GM21367 (cell line): ENCODE results near the gene ZNF556.
"Not testable (repeated sequence)": the region's sequence is repeated elsewhere in the genome, so short reads cannot be mapped to it uniquely, and the experiment has no call there.

Experiments
- ATAC-seq: cut with Tn5 transposase; IDR thresholded peaks from one replicate; pipeline ENCODE4 v1.9.1; 2021; ENCODE audit not compliant: unreplicated experiment

Gene ZNF556

GRCh38 chr19:2853015-2853606 lies 14.0 kb upstream of the ZNF556 start:
- ATAC-seq, result no peak

GRCh38 chr19:2854849-2855248 lies 12.3 kb upstream of the ZNF556 start:
- ATAC-seq, result no peak

GRCh38 chr19:2856457-2857050 lies 10.6 kb upstream of the ZNF556 start:
- no peak for ATAC-seq

GRCh38 chr19:2858864-2859263 lies 8.3 kb upstream of the ZNF556 start:
- ATAC-seq, result no peak

GRCh38 chr19:2863816-2864215 lies 3.3 kb upstream of the ZNF556 start:
- ATAC-seq, result no peak

- ATAC-seq, result no peak
Observed at GRCh38 chr19:2865334-2866100, 1.6 kb upstream of the ZNF556 start.

- no peak for ATAC-seq
Observed at GRCh38 chr19:2866495-2867024, 575 bp upstream of the ZNF556 start.

GRCh38 chr19:2869618-2870017 lies 2.5 kb downstream of the ZNF556 start:
- ATAC-seq, result no peak

GRCh38 chr19:2872175-2872574 lies 5.0 kb downstream of the ZNF556 start:
- ATAC-seq, result not testable (repeated sequence)

GRCh38 chr19:2877398-2878331 lies 10.5 kb downstream of the ZNF556 start:
- ATAC-seq, result no peak

- no peak for ATAC-seq
Observed at GRCh38 chr19:2883686-2884439, 16.7 kb downstream of the ZNF556 start.

GRCh38 chr19:2885736-2886135 lies 18.6 kb downstream of the ZNF556 start:
- no peak for ATAC-seq

GRCh38 chr19:2887391-2887914 lies 20.3 kb downstream of the ZNF556 start:
- no peak for ATAC-seq

- no peak for ATAC-seq
Observed at GRCh38 chr19:2888731-2889224, 21.6 kb downstream of the ZNF556 start.

GRCh38 chr19:2890531-2890930 lies 23.4 kb downstream of the ZNF556 start:
- not testable (repeated sequence) for ATAC-seq

GRCh38 chr19:2896694-2897093 lies 29.6 kb downstream of the ZNF556 start:
- no peak for ATAC-seq

- ATAC-seq, result peak; percentile 95
Observed at GRCh38 chr19:2900296-2901252, 33.4 kb downstream of the ZNF556 start, which contains the start of gene ZNF57. ZNF57 (plus strand) TSS chr19:2900928; CDS start chr19:2901046, 118 bp downstream.

- ATAC-seq, result no peak
Observed at GRCh38 chr19:2902590-2903218, 35.6 kb downstream of the ZNF556 start.
